Right lobe of liver (tissue), 4 donors: ENCODE measurements around the gene IGDCC3.

Experiments used
- CTCF ChIP-seq, 4 donors: fragments of 200-600 bp in 3 of 4; fragments of 450-650 bp in 1 of 4; IDR thresholded peaks; one replicate each; pipeline versions ENCODE4 v1.5.1 to v1.8.0; 2016 to 2022; ENCODE audit warnings: antibody characterized with exemption in 4 of 4, mild to moderate bottlenecking in 2 of 4
- POLR2A ChIP-seq: fragments of 450-650 bp; IDR thresholded peaks from one replicate; pipeline ENCODE4 v1.6.1; 2017; ENCODE audit warnings: antibody characterized with exemption, mild to moderate bottlenecking
- donor health status: DM: no; HTN: no; CAD: no.
- donor health status: DM: no; HTN: no; CAD: no.
- donor health status: DM: no; HTN: yes; CAD: no.

GRCh38 chr15:65326818-65327217 is 51.0 kb downstream of the IGDCC3 start:
- no peak for TF ChIP-seq CTCF (IDR thresholded peaks at IDR 0.05)
- TF ChIP-seq POLR2A, result no peak
